Measurements from ENCODE around the gene RNF223. TPM values are rescaled to one million over a fixed set of nuclear protein-coding genes. Genes with fewer than 3 reads are reported as not detected.
"Not testable (repeated sequence)": the region's sequence is repeated elsewhere in the genome, so short reads cannot be mapped to it uniquely, and the experiment has no call there.

Gene RNF223
- polyA plus RNA-seq, 5 donors = 0.06 to 0.22 (median 0.13) TPM

GRCh38 chr1:1030867-1031658 is 43.0 kb downstream of the RNF223 start:
- DNase-seq = not testable (repeated sequence)

DNA sequence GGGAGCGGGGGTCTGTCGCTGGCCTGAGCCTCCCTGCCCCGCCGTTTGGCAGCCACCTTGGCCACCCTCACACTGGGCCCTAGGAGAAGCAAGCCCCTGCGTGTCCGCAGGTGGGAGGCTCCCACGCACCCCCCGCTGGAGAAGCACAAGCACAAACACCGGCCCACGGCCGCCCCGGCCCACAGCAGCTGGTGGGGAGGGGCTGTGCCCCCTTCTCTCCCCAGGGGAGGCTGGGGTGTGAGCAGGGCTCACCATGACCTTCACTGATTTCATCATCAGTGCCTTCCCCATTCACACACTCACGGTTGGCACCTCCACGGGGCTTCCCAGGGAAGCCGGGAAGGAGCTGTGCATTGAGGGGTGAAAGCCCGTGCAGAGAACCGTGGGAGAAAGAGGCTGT is 46.3 kb downstream of the RNF223 start:
- no peak for DNase-seq

DNA sequence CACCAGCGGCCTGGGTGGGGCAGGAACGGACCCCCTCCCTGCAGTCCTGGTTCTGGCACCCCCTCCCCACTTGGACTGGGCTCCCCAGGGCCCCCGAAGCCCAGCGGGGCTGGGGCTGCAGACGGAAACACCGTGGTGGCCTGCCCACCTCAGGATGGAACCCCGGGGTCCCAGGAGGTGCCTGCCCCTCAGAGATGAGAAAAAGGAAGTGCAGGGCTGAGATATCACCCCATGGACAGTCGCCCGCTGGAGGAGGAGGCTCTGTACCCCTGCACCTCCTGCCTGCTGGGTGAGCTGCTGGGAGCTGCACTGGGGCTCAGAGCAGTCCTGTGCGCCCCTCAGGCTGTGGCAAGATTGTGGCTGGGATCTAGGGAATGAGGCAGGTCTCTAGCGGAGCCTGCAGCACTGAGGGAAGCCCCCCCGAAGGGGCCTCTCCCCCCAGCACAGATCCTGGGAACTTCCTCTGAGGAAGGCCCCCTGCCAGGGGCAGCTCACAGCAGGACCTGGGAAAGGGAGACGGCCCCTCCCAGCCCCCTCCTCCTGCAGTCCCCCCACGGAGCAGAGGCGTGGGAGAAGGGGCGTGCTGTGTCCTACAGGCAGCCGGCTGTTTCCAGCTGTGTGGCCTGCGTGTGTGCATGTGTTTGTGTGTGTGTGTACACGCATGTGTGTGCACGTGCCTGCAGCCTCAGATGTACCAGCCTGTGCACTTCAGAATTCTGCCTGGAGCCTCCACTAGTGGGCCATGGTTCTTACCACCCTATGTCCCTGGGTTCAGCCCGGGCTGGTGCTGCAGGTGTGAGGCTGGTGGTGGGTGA is 47.3 kb downstream of the RNF223 start:
- no peak for DNase-seq

GRCh38 chr1:1025730-1026129 is 48.4 kb downstream of the RNF223 start:
- DNase-seq = no peak

- peak; percentile 58 to 64 for DNase-seq
These were observed 49.1 kb downstream of the RNF223 start for GRCh38 chr1:1024771-1025699.

DNA sequence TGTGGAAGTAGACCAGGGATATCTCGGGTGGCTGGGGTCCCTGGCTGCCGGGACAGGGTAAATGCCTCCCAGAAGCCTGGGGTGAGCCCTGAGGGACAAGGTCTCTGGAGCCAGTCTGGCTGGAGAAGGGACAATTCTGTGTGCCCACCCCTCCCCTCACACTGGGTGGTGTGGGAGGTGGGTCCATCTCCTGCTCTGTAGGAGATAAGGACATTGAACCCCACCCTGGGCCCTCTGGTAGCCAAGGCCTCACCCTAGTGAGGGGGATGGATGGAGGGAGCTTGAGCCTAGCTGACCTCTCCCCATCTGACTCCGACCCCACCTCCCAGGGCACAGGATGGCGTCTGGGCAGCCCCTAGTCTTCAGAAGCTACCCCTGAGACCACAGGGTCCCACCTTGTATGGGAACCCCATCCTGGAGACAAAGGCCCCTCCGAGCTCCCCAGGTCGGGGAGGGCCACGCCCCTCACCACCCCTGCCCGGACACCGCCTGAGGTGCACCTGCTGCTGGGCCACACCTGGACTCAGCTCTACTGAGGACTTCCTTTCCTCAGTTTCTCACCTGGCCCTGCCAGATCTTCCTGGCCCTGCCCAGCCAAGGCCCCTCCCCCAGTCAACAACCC is 49.8 kb downstream of the RNF223 start:
- DNase-seq = no peak

DNA sequence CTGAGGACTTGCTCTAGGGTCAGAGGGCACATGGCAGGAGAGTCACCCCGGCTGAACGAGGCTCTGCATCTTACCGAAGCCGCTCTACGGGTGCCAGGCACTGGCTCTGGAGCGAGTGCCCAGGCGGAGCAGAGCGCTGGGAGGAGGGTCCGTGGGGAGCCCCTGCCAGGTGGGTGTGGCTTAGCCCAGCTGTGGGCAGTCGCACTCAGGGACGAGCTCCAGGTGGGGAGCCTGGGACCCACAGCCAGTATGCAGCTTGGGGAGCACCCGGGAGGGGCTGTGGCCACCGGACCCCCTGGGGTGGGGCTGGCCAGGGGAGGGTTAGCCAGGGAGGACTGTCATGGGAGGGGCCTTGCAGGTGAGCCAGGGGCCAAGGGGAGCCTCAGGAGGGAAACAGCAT is 50.4 kb downstream of the RNF223 start:
- no peak for DNase-seq

DNA sequence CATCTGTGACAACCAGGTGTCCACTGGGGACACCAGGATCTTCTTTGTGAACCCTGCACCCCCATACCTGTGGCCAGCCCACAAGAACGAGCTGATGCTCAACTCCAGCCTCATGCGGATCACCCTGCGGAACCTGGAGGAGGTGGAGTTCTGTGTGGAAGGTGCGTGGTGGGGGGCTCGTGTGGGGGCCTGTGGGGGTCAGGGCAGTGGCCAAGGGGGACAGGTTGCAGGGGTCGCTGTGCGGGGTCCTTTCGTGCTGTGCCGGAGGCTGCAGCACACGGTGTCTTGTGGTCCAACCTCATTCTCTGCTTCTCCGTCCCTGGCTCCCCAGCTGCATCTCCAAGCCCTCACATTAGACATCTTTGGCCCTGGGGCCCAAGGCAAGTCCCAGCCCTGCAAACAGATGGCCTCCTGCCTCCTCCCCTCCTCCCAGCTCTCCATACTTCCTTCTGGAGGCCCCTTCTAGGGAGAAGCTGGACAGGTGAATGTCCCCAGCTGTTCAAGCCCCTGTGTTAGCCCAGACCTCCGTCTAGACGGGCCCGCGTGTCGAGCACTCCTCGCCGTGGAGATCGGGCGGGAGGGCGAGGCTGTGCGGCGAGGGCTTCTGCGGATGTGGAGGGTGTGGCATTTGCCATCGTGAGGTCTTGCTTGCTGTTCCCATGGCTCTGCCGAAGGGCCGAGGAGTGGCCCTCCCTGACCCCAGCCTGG is 51.6 kb downstream of the RNF223 start:
- DNase-seq = no peak

- DNase-seq = no peak
These were observed 52.2 kb downstream of the RNF223 start for GRCh38 chr1:1021920-1022259.

GRCh38 chr1:1021010-1021919 is 52.8 kb downstream of the RNF223 start:
- peak; percentile 73 to 75 for DNase-seq

Other genes with a start within 250 kb of the RNF223 start
- gene SAMD11, start 150.4 kb downstream of the RNF223 start, polyA plus RNA-seq (ENCODE audit: insufficient read depth in 1 of 5, insufficient read length in 5 of 5, low replicate concordance in 1 of 5) = 10 to 100 TPM; 23.2 to 66.4 (median 32.9) TPM
- gene NOC2L, start 115.0 kb downstream of the RNF223 start, polyA plus RNA-seq (ENCODE audit: insufficient read depth in 1 of 5, insufficient read length in 5 of 5, low replicate concordance in 1 of 5) = 10 to 100 TPM; 42.3 to 62.0 (median 55.2) TPM
- 10 to 100 TPM in 3 of 5 donors, 1 to 10 TPM in 2; 7.0 to 16.2 (median 12.0) TPM for gene KLHL17, start 113.7 kb downstream of the RNF223 start, polyA plus RNA-seq (ENCODE audit: insufficient read depth in 1 of 5, insufficient read length in 5 of 5, low replicate concordance in 1 of 5)
- 1 to 10 TPM in 1 of 5 donors, under 1 TPM in 4; 0.24 to 1.1 (median 0.45) TPM for gene PLEKHN1, start 107.8 kb downstream of the RNF223 start, polyA plus RNA-seq (ENCODE audit: insufficient read depth in 1 of 5, insufficient read length in 5 of 5, low replicate concordance in 1 of 5)
- under 1 TPM; 0.14 to 0.55 (median 0.19) TPM for gene PERM1, start 92.2 kb downstream of the RNF223 start, polyA plus RNA-seq (ENCODE audit: insufficient read depth in 1 of 5, insufficient read length in 5 of 5, low replicate concordance in 1 of 5)
- 10 to 100 TPM in 2 of 5 donors, 1 to 10 TPM in 3; 4.9 to 17.7 (median 5.7) TPM for gene HES4, start 74.2 kb downstream of the RNF223 start, polyA plus RNA-seq (ENCODE audit: insufficient read depth in 1 of 5, insufficient read length in 5 of 5, low replicate concordance in 1 of 5)
- 10 to 100 TPM in 3 of 5 donors, 1 to 10 TPM in 2; 7.8 to 20.2 (median 11.1) TPM for gene ISG15, start 60.8 kb downstream of the RNF223 start, polyA plus RNA-seq (ENCODE audit: insufficient read depth in 1 of 5, insufficient read length in 5 of 5, low replicate concordance in 1 of 5)
- gene AGRN, start 54.2 kb downstream of the RNF223 start, polyA plus RNA-seq (ENCODE audit: insufficient read depth in 1 of 5, insufficient read length in 5 of 5, low replicate concordance in 1 of 5) = 100 to 1,000 TPM in 4 of 5 donors, 10 to 100 TPM in 1; 95.1 to 196 (median 121) TPM
- gene C1orf159, start 41.8 kb upstream of the RNF223 start, polyA plus RNA-seq (ENCODE audit: insufficient read depth in 1 of 5, insufficient read length in 5 of 5, low replicate concordance in 1 of 5) = 10 to 100 TPM in 2 of 5 donors, 1 to 10 TPM in 3; 6.8 to 17.5 (median 10.0) TPM
- 1 to 10 TPM in 4 of 5 donors, under 1 TPM in 1; 0.47 to 2.9 (median 1.7) TPM for gene TTLL10, start 99.6 kb upstream of the RNF223 start, polyA plus RNA-seq (ENCODE audit: insufficient read depth in 1 of 5, insufficient read length in 5 of 5, low replicate concordance in 1 of 5)
- 1 to 10 TPM in 1 of 5 donors, under 1 TPM in 4; 0.28 to 1.4 (median 0.93) TPM for gene TNFRSF18, start 132.3 kb upstream of the RNF223 start, polyA plus RNA-seq (ENCODE audit: insufficient read depth in 1 of 5, insufficient read length in 5 of 5, low replicate concordance in 1 of 5)
- gene TNFRSF4, start 139.8 kb upstream of the RNF223 start, polyA plus RNA-seq (ENCODE audit: insufficient read depth in 1 of 5, insufficient read length in 5 of 5, low replicate concordance in 1 of 5) = 1 to 10 TPM; 2.0 to 5.8 (median 4.1) TPM
- 100 to 1,000 TPM in 2 of 5 donors, 10 to 100 TPM in 3; 75.3 to 125 (median 89.3) TPM for gene SDF4, start 157.7 kb upstream of the RNF223 start, polyA plus RNA-seq (ENCODE audit: insufficient read depth in 1 of 5, insufficient read length in 5 of 5, low replicate concordance in 1 of 5)
- gene B3GALT6, start 157.9 kb upstream of the RNF223 start, polyA plus RNA-seq (ENCODE audit: insufficient read depth in 1 of 5, insufficient read length in 5 of 5, low replicate concordance in 1 of 5) = 10 to 100 TPM; 13.1 to 25.0 (median 14.8) TPM
- gene C1QTNF12, start 172.4 kb upstream of the RNF223 start, polyA plus RNA-seq (ENCODE audit: insufficient read depth in 1 of 5, insufficient read length in 5 of 5, low replicate concordance in 1 of 5) = 1 to 10 TPM in 1 of 5 donors, under 1 TPM in 4; 0.41 to 1.7 (median 0.58) TPM
- gene UBE2J2, start 199.5 kb upstream of the RNF223 start, polyA plus RNA-seq (ENCODE audit: insufficient read depth in 1 of 5, insufficient read length in 5 of 5, low replicate concordance in 1 of 5) = 10 to 100 TPM; 40.4 to 69.2 (median 49.8) TPM
- 10 to 100 TPM in 1 of 5 donors, 1 to 10 TPM in 4; 3.7 to 11.2 (median 8.6) TPM for gene SCNN1D, start 206.1 kb upstream of the RNF223 start, polyA plus RNA-seq (ENCODE audit: insufficient read depth in 1 of 5, insufficient read length in 5 of 5, low replicate concordance in 1 of 5)
- gene ACAP3, start 233.6 kb upstream of the RNF223 start, polyA plus RNA-seq (ENCODE audit: insufficient read depth in 1 of 5, insufficient read length in 5 of 5, low replicate concordance in 1 of 5) = 10 to 100 TPM; 26.3 to 61.2 (median 38.8) TPM
- 10 to 100 TPM in 1 of 5 donors, 1 to 10 TPM in 4; 4.6 to 12.3 (median 6.4) TPM for gene PUSL1, start 234.3 kb upstream of the RNF223 start, polyA plus RNA-seq (ENCODE audit: insufficient read depth in 1 of 5, insufficient read length in 5 of 5, low replicate concordance in 1 of 5)

Data from right lung (tissue), 5 donors.